Spleen (tissue), 7 donors: ENCODE data around the gene FUT8.

ENCODE experiments used
- POLR2A ChIP-seq, 3 donors: fragments of 450-650 bp; IDR thresholded peaks; one replicate each; pipeline ENCODE4 v1.5.1; 2017; ENCODE audit warnings: antibody characterized with exemption in 3 of 3, mild to moderate bottlenecking in 1 of 3
- POLR2AphosphoS5 ChIP-seq, 3 donors: sonication (generic); formaldehyde crosslinking; IDR thresholded peaks; one replicate each; pipeline ENCODE4 v1.5.1; 2017; ENCODE audit warnings: antibody characterized with exemption in 3 of 3
- TF ChIP-seq, protein P1 (sequence below), 11 experiments: fragments of 200-600 bp in 7 of 11; fragments of 450-650 bp in 4 of 11; sonication (generic) in 4 of 11; IDR thresholded peaks in 8 of 11; conservative IDR thresholded peaks in 3 of 11; 1 replicate in 7 of 11; 2 replicates in 4 of 11; pipeline versions ENCODE4 v1.4.0 to v1.8.0; 2016 to 2021; ENCODE audit warnings: antibody characterized with exemption in 11 of 11, inconsistent platforms in 4 of 11, mild to moderate bottlenecking in 1 of 11
- donor health status: DM: no; HTN: no; CAD: no; lungs with moderate emphysema.
- donor health status: DM: no; HTN: no; CAD: no.
- donor health status: DM: no; HTN: no; CAD: no.

DNA sequence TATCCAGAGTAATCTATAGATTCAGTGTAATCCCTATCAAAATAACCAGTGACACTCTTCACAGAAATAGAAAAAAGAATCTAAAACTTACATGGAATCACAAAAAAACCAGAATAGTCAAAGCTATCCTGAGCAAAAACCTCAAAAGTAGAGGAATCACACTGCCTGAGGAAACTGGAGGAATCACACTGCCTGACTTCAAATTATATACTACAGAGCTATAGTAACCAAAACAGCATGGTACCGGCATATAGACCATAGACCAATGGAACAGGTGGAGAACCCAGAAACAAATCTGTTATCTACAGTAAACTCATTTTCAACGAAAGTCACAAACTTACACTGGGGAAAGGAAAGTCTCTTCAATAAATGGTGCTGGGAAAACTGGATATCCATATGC, 244.0 kb downstream of the FUT8 start:
- TF ChIP-seq, protein P1, sequence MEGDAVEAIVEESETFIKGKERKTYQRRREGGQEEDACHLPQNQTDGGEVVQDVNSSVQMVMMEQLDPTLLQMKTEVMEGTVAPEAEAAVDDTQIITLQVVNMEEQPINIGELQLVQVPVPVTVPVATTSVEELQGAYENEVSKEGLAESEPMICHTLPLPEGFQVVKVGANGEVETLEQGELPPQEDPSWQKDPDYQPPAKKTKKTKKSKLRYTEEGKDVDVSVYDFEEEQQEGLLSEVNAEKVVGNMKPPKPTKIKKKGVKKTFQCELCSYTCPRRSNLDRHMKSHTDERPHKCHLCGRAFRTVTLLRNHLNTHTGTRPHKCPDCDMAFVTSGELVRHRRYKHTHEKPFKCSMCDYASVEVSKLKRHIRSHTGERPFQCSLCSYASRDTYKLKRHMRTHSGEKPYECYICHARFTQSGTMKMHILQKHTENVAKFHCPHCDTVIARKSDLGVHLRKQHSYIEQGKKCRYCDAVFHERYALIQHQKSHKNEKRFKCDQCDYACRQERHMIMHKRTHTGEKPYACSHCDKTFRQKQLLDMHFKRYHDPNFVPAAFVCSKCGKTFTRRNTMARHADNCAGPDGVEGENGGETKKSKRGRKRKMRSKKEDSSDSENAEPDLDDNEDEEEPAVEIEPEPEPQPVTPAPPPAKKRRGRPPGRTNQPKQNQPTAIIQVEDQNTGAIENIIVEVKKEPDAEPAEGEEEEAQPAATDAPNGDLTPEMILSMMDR (IDR thresholded peaks at IDR 0.05 in 8 of 11, conservative IDR thresholded peaks at IDR 0.05 in 3 of 11) = no peak
- no peak for TF ChIP-seq POLR2AphosphoS5 (IDR thresholded peaks at IDR 0.05)
- TF ChIP-seq POLR2A (IDR thresholded peaks at IDR 0.05) = no peak
